Astrocyte of the spinal cord (primary cell): ENCODE data around the gene RASSF5.

Experiments used
- DNase-seq: peaks from one replicate; pipeline ENCODE4 v3.0.0; 2011; ENCODE audit warnings: low read depth, low spot score
- H3K4me3 ChIP-seq: 2 replicates; pipeline ENCODE4 v1.5.1; 2011; ENCODE audit warnings: low read depth, mild to moderate bottlenecking, low read length, moderate library complexity
- in situ Hi-C: cut with HindIII; loops from 2 replicates; pipeline ENCODE4 v1.10.0; 2017; ENCODE audit warnings: low sequenced_read_pairs
- TF ChIP-seq, protein P1 (sequence below): IDR thresholded peaks from 2 replicates; pipeline ENCODE4 v1.5.1; 2012; ENCODE audit warnings: low read depth, mild to moderate bottlenecking, low read length, inconsistent platforms

Gene RASSF5

DNA sequence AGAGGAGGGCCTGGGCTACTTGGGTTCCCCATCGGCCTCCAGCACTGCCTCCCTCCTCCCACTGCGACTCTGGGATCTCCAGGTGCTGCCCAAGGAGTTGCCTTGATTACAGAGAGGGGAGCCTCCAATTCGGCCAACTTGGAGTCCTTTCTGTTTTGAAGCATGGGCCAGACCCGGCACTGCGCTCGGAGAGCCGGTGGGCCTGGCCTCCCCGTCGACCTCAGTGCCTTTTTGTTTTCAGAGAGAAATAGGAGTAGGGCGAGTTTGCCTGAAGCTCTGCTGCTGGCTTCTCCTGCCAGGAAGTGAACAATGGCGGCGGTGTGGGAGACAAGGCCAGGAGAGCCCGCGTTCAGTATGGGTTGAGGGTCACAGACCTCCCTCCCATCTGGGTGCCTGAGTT lies 80.6 kb downstream of the RASSF5 start:
- no peak overlapping the region for H3K4me3 ChIP-seq
- in situ Hi-C loops: no loop called here
- TF ChIP-seq, protein P1, sequence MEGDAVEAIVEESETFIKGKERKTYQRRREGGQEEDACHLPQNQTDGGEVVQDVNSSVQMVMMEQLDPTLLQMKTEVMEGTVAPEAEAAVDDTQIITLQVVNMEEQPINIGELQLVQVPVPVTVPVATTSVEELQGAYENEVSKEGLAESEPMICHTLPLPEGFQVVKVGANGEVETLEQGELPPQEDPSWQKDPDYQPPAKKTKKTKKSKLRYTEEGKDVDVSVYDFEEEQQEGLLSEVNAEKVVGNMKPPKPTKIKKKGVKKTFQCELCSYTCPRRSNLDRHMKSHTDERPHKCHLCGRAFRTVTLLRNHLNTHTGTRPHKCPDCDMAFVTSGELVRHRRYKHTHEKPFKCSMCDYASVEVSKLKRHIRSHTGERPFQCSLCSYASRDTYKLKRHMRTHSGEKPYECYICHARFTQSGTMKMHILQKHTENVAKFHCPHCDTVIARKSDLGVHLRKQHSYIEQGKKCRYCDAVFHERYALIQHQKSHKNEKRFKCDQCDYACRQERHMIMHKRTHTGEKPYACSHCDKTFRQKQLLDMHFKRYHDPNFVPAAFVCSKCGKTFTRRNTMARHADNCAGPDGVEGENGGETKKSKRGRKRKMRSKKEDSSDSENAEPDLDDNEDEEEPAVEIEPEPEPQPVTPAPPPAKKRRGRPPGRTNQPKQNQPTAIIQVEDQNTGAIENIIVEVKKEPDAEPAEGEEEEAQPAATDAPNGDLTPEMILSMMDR: no peak
- DNase-seq: no peak

DNA sequence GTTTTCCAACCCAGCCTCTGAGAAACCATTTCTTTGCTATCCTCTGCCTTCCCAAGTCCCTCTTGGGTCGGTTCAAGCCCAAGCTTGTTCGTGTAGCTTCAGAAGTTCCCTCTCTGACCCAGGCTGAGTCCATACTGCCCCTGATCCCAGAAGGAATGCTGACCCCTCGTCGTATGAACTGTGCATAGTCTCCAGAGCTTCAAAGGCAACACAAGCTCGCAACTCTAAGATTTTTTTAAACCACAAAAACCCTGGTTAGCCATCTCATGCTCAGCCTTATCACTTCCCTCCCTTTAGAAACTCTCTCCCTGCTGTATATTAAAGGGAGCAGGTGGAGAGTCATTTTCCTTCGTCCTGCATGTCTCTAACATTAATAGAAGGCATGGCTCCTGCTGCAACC lies 81.2 kb downstream of the RASSF5 start:
- no peak for DNase-seq
- no peak overlapping the region for H3K4me3 ChIP-seq
- in situ Hi-C loops: no loop called here
- TF ChIP-seq, protein P1: no peak

GRCh38 chr1:206589206-206589605 lies 81.9 kb downstream of the RASSF5 start:
- in situ Hi-C loops: no loop called here
- TF ChIP-seq, protein P1: no peak
- H3K4me3 ChIP-seq: no peak overlapping the region
- peak; percentile 92 for DNase-seq

DNA sequence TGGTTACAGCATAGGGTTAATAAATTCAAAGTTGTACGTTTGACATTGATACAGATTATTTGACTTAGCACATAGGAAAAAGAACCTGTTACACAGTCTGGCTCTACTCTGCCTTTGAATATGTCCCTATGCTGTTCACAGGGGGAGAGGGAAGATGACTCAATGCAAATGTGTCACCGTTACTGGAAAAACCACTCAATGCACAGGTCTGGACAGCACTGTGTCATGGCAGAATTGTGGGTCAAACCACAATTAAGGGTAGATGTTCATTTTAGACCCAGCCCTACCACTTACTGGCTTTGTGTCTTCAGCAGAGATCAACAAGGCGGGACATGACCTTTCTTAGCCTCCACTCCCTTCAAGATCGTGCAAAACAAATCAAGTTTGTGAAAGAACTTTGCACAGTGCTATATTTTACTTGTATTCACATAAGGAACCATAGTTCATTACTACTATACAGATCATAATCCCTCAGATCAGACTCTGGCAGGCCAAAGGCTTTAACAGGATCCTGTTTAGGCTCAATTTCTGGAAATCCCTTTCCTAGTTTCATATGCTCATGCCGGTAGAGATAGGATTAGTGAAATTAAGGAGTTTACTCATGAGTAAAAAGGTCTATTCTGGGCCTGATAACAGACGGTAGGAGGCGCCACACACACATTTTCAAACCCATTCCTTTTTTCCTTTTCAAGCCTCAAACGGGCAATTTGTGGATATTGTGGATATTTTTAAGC lies 82.9 kb downstream of the RASSF5 start:
- in situ Hi-C loops: no loop called here
- H3K4me3 ChIP-seq: no peak overlapping the region
- DNase-seq: peak; percentile 78
- TF ChIP-seq, protein P1: peak; percentile 33

GRCh38 chr1:206591226-206591625 lies 83.9 kb downstream of the RASSF5 start:
- in situ Hi-C loops: no loop called here
- TF ChIP-seq, protein P1: no peak
- no peak overlapping the region for H3K4me3 ChIP-seq
- no peak for DNase-seq

DNA sequence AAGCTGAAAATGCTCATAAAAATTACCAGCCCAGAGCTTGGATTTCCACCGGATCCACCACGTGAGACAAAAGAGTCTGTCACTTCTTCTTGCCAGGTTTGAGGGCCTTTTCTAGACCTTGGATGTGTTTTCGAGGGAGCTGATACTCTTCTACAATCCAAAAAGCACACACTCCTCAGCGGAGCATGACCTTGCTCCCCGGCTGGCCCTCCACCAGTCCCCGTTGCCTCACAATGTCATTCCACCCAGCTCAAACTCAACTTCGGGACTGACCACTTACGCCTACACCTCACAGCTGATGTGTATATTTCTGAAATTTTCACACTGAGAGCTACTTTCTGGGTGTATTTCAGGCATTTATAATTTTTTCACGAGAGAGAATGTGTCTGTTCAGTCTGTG lies 84.4 kb downstream of the RASSF5 start:
- no peak overlapping the region for H3K4me3 ChIP-seq
- TF ChIP-seq, protein P1: no peak
- in situ Hi-C loops: no loop called here
- DNase-seq: no peak
